Esophagus mucosa (tissue), 1 donor: ENCODE data around the gene SLC35F6. TPM values are rescaled to one million over a fixed set of nuclear protein-coding genes. Genes with fewer than 3 reads are reported as not detected.

ENCODE experiments used
- total RNA-seq: library from RNA; stranded (reverse); gene quantifications from one replicate; pipeline ENCODE4 v1.2.4, GENCODE V29; 2023
- donor health status: DM: yes; HTN: yes; CAD: no.

SLC35F6 gene
- total RNA-seq, 1 donor from 2014 or later, result 42.7 TPM

Other genes starting within 250 kb of the SLC35F6 start
- gene CIB4, start 122.9 kb upstream of the SLC35F6 start, total RNA-seq, result not detected
- 0.44 TPM for gene KCNK3, start 71.6 kb upstream of the SLC35F6 start, total RNA-seq
- gene CENPA, start 21.8 kb downstream of the SLC35F6 start, total RNA-seq, result 10.2 TPM
- gene DPYSL5, start 83.8 kb downstream of the SLC35F6 start, total RNA-seq, result not detected
- 6.9 TPM for gene MAPRE3, start 206.4 kb downstream of the SLC35F6 start, total RNA-seq